Measurements from ENCODE around the gene GRIFIN. TPM values are rescaled to one million over a fixed set of nuclear protein-coding genes. Genes with fewer than 3 reads are reported as not detected.

The GRIFIN gene
- total RNA-seq, 1 donor from 2014 or later = not detected

GRCh38 chr7:2521952-2522591 is 45.9 kb upstream of the GRIFIN start:
- Histone ChIP-seq H3K9me3 (replicated peaks) (no peaks in the 10 kb centered on the region), H3K4me1 (peaks cover 75% of the 10 kb centered on the region), H3K27ac (replicated peaks) (peak overlapping the region; percentile 91), H3K27me3 (ENCODE audit: low read depth) (peaks cover 69% of the 10 kb centered on the region), H3K4me3 (peak overlapping the region; percentile 73), H3K36me3 (peaks cover 20% of the 10 kb centered on the region)
- no peak for TF ChIP-seq CTCF (IDR thresholded peaks at IDR 0.05; ENCODE audit: borderline replicate concordance)
- intact Hi-C loops (cut with micrococcal nuclease) = no loop called here
- peak; percentile 50 for DNase-seq

- DNase-seq = no peak
- Histone ChIP-seq H3K4me3 (peak overlapping the region; percentile 73), H3K9me3 (replicated peaks) (no peaks in the 10 kb centered on the region), H3K27ac (replicated peaks) (peak overlapping the region; percentile 91), H3K36me3 (peaks cover 12% of the 10 kb centered on the region), H3K4me1 (peaks cover 71% of the 10 kb centered on the region), H3K27me3 (ENCODE audit: low read depth) (peaks cover 63% of the 10 kb centered on the region)
- intact Hi-C loops (cut with micrococcal nuclease) = no loop called here
- no peak for TF ChIP-seq CTCF (IDR thresholded peaks at IDR 0.05; ENCODE audit: borderline replicate concordance)
Measured at GRCh38 chr7:2521341-2521745, 45.1 kb upstream of the GRIFIN start.

- H3K27me3 ChIP-seq (ENCODE audit: low read depth) = peaks cover 58% of the 10 kb centered on the region
Measured at GRCh38 chr7:2520761-2521290, 44.6 kb upstream of the GRIFIN start.

GRCh38 chr7:2520131-2520760 is 44.0 kb upstream of the GRIFIN start:
- H3K27ac ChIP-seq (replicated peaks) = peak overlapping the region; percentile 91
- peaks cover 4% of the 10 kb centered on the region for H3K36me3 ChIP-seq
- DNase-seq = no peak
- no peak for TF ChIP-seq CTCF (IDR thresholded peaks at IDR 0.05; ENCODE audit: borderline replicate concordance)
- peak overlapping the region; percentile 73 for H3K4me3 ChIP-seq
- intact Hi-C loops (cut with micrococcal nuclease) = no loop called here
- H3K9me3 ChIP-seq (replicated peaks) = no peaks in the 10 kb centered on the region
- peaks cover 67% of the 10 kb centered on the region for H3K4me1 ChIP-seq
- H3K27me3 ChIP-seq (ENCODE audit: low read depth) = peaks cover 52% of the 10 kb centered on the region

More at GRCh38 chr7:2520761-2521290, 44.6 kb upstream of the GRIFIN start:
- Histone ChIP-seq H3K36me3 (peaks cover 8% of the 10 kb centered on the region), H3K4me3 (peak overlapping the region; percentile 73), H3K9me3 (replicated peaks) (no peaks in the 10 kb centered on the region), H3K27ac (replicated peaks) (peak overlapping the region; percentile 91), H3K4me1 (peaks cover 71% of the 10 kb centered on the region)
- no peak for TF ChIP-seq CTCF (IDR thresholded peaks at IDR 0.05; ENCODE audit: borderline replicate concordance)
- no peak for DNase-seq
- intact Hi-C loops (cut with micrococcal nuclease) = no loop called here

- Histone ChIP-seq H3K27me3 (ENCODE audit: low read depth) (peaks cover 42% of the 10 kb centered on the region), H3K27ac (replicated peaks) (peak within 1 kb of the TSS; percentile 91), H3K36me3 (no peaks in the 10 kb centered on the region), H3K9me3 (replicated peaks) (no peaks in the 10 kb centered on the region), H3K4me1 (peaks cover 58% of the 10 kb centered on the region), H3K4me3 (peak within 1 kb of the TSS; percentile 73)
- no peak for TF ChIP-seq CTCF (IDR thresholded peaks at IDR 0.05; ENCODE audit: borderline replicate concordance)
- intact Hi-C loops (cut with micrococcal nuclease) = no loop called here
- DNase-seq = peak; percentile 89
Measured at GRCh38 chr7:2519119-2519930, 43.1 kb upstream of the GRIFIN start, which contains the start of gene LFNG. Gene LFNG, plus strand, starts transcription at chr7:2519774. Its CDS starts 88 bp downstream, at chr7:2519862.

Data from left ventricle myocardium inferior (tissue), 1 donor.